SK-N-MC (cell line): ENCODE data around the gene HCRTR1.
A peak's percentile ranks its signal among the peaks of the same experiment; 100 is the strongest.

Source experiments
- DNase-seq: peaks from one replicate; pipeline ENCODE4 v3.0.0-alpha.2; 2011; ENCODE audit warnings: low read depth, low spot score
- H3K27ac ChIP-seq: fragments of 200-600 bp; sonication (generic); 2 replicates; pipeline ENCODE4 v1.5.1; 2016; ENCODE audit warnings: mixed run types
- H3K36me3 ChIP-seq: fragments of 200-600 bp; sonication (generic); 2 replicates; pipeline ENCODE4 v1.6.1; 2017; ENCODE audit warnings: antibody characterized with exemption, low read length, mixed read lengths; ENCODE audit not compliant: insufficient read depth
- H3K4me3 ChIP-seq: fragments of 200-600 bp; sonication (generic); 2 replicates; pipeline ENCODE4 v1.5.1; 2016
- H3K9ac ChIP-seq: fragments of 200-600 bp; sonication (generic); 2 replicates; pipeline ENCODE4 v1.8.0; 2017; ENCODE audit warnings: mixed run types, mixed read lengths; ENCODE audit not compliant: insufficient read length
- H3K9me3 ChIP-seq: fragments of 200-600 bp; sonication (generic); 2 replicates; pipeline ENCODE4 v1.6.1; 2017; ENCODE audit warnings: low read depth, mild to moderate bottlenecking, antibody characterized with exemption, low read length, moderate library complexity, mixed read lengths
- EZH2 ChIP-seq: fragments of 200-600 bp; sonication (generic); IDR thresholded peaks from one replicate; pipeline ENCODE4 v1.6.1; 2017; ENCODE audit warnings: antibody characterized with exemption
- FOXP2 ChIP-seq: optimal IDR thresholded peaks from 2 replicates; pipeline ENCODE3; 2011; ENCODE audit warnings: mild to moderate bottlenecking, moderate library complexity; ENCODE audit not compliant: insufficient read depth; ENCODE audit errors: extremely low read length, control extremely low read depth
- POLR2AphosphoS5 ChIP-seq: IDR thresholded peaks from 2 replicates; pipeline ENCODE4 v1.6.1; 2012; ENCODE audit warnings: mild to moderate bottlenecking, low read depth, low read length, borderline replicate concordance

Gene HCRTR1

GRCh38 chr1:31609514-31610118 is 7.9 kb upstream of the HCRTR1 start:
- H3K9me3 ChIP-seq: no peaks in the 10 kb centered on the region
- no peak overlapping the region for H3K9ac ChIP-seq
- no peak overlapping the region for H3K4me3 ChIP-seq
- H3K27ac ChIP-seq: peak overlapping the region; percentile 52; the same call in 1 of the 2 replicates
- no peak for TF ChIP-seq EZH2
- no peak for TF ChIP-seq FOXP2
- H3K36me3 ChIP-seq: no peaks in the 10 kb centered on the region
- no peak for DNase-seq

GRCh38 chr1:31614414-31615005 is 3.0 kb upstream of the HCRTR1 start:
- no peak overlapping the region for H3K4me3 ChIP-seq
- no peak overlapping the region for H3K9ac ChIP-seq
- H3K27ac ChIP-seq: no peak overlapping the region
- no peak for TF ChIP-seq POLR2AphosphoS5
- no peak for TF ChIP-seq EZH2
- TF ChIP-seq FOXP2: no peak
- no peaks in the 10 kb centered on the region for H3K36me3 ChIP-seq
- no peaks in the 10 kb centered on the region for H3K9me3 ChIP-seq
- no peak for DNase-seq

GRCh38 chr1:31615414-31615813 is 2.1 kb upstream of the HCRTR1 start:
- no peak for TF ChIP-seq EZH2
- Histone ChIP-seq H3K9ac (no peak overlapping the region), H3K27ac (no peak overlapping the region), H3K9me3 (no peaks in the 10 kb centered on the region), H3K4me3 (no peak overlapping the region), H3K36me3 (no peaks in the 10 kb centered on the region)
- DNase-seq: no peak

GRCh38 chr1:31615939-31616338 is 1.6 kb upstream of the HCRTR1 start:
- Histone ChIP-seq H3K4me3 (no peak overlapping the region), H3K9me3 (no peaks in the 10 kb centered on the region), H3K9ac (no peak overlapping the region), H3K36me3 (no peaks in the 10 kb centered on the region), H3K27ac (no peak overlapping the region)
- no peak for TF ChIP-seq FOXP2
- no peak for TF ChIP-seq POLR2AphosphoS5
- TF ChIP-seq EZH2: no peak
- DNase-seq: no peak

GRCh38 chr1:31617916-31618746 is 642 bp downstream of the HCRTR1 start:
- peak overlapping the region; percentile 83 for H3K4me3 ChIP-seq
- DNase-seq: no peak
- H3K9ac ChIP-seq: no peak overlapping the region
- H3K9me3 ChIP-seq: no peaks in the 10 kb centered on the region
- H3K36me3 ChIP-seq: no peaks in the 10 kb centered on the region
- TF ChIP-seq FOXP2 (no peak), POLR2AphosphoS5 (no peak), EZH2 (no peak)
- H3K27ac ChIP-seq: no peak overlapping the region

GRCh38 chr1:31618916-31619846 is 1.7 kb downstream of the HCRTR1 start:
- Histone ChIP-seq H3K4me3 (no peak overlapping the region), H3K27ac (no peak overlapping the region), H3K9me3 (no peaks in the 10 kb centered on the region), H3K36me3 (no peaks in the 10 kb centered on the region), H3K9ac (no peak overlapping the region)
- no peak for TF ChIP-seq FOXP2
- no peak for TF ChIP-seq POLR2AphosphoS5
- TF ChIP-seq EZH2: no peak
- no peak for DNase-seq

- Histone ChIP-seq H3K36me3 (no peaks in the 10 kb centered on the region), H3K4me3 (no peak overlapping the region), H3K9me3 (no peaks in the 10 kb centered on the region), H3K27ac (no peak overlapping the region), H3K9ac (no peak overlapping the region)
- no peak for DNase-seq
- TF ChIP-seq POLR2AphosphoS5: no peak
Measured at GRCh38 chr1:31620631-31621497, 3.4 kb downstream of the HCRTR1 start.

GRCh38 chr1:31621498-31621820 is 4.0 kb downstream of the HCRTR1 start:
- no peak for DNase-seq
- no peaks in the 10 kb centered on the region for H3K9me3 ChIP-seq
- no peak overlapping the region for H3K27ac ChIP-seq
- H3K9ac ChIP-seq: no peak overlapping the region
- TF ChIP-seq EZH2: no peak
- TF ChIP-seq POLR2AphosphoS5: no peak
- no peak for TF ChIP-seq FOXP2
- H3K36me3 ChIP-seq: no peaks in the 10 kb centered on the region
- no peak overlapping the region for H3K4me3 ChIP-seq
